Stimulated activated CD8-positive, alpha-beta memory T cell treated with anti-CD3 and anti-CD28 coated beads, Interleukin-15, amount 100 ng/mL, for 1 hour (primary cell): ENCODE measurements around the gene APOA5.

Source experiments
- DNase-seq: peaks from one replicate; pipeline ENCODE4 v3.0.0-alpha.2; 2020; ENCODE audit warnings: low read depth

APOA5 gene

DNA sequence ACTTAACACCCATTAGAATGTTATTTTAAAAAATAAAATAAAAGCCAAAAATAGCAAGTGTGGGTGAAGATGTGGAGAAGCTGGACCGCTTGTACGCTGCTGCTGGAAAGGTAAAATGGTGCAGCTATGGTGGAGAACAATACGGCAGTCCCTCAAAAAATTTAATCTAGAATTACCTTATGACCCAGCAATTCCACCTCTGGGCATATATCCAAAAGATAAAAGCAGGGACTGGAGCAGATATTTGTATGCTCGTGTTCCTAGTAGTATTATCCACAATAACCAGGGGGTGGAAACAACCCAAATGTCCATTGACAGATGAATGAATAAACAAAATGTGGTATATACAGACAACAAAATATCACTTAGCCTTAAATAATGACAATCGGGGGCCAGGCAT, 6.1 kb upstream of the APOA5 start:
- DNase-seq, result no peak

GRCh38 chr11:116796548-116796947, 4.9 kb upstream of the APOA5 start:
- no peak for DNase-seq

GRCh38 chr11:116794851-116795250, 3.2 kb upstream of the APOA5 start:
- no peak for DNase-seq

DNA sequence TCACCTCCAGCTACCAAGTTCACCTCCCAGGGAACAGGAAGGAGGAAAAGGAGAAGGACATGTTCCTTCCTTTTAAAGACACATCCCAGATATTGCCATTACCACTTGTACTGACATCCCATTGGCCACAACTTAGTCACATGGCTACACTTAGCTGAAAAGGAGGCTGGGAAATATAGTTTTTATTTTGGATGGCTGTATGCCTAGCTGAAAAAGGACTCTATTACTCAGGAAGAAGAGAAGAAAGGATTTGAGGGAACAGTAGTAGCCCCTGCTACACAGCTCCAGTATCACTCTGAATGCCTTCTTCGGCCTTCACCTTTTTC, 2.1 kb upstream of the APOA5 start:
- DNase-seq, result no peak

- no peak for DNase-seq
Observed at GRCh38 chr11:116792869-116793771, 1.4 kb upstream of the APOA5 start.

- no peak for DNase-seq
Observed at GRCh38 chr11:116792144-116792868, 627 bp upstream of the APOA5 start.

- DNase-seq, result peak; percentile 63
Observed at GRCh38 chr11:116791002-116791812, 472 bp downstream of the APOA5 start.

GRCh38 chr11:116790167-116791001, 1.3 kb downstream of the APOA5 start:
- DNase-seq, result no peak

- no peak for DNase-seq
Observed at GRCh38 chr11:116788975-116789374, 2.7 kb downstream of the APOA5 start.

DNA sequence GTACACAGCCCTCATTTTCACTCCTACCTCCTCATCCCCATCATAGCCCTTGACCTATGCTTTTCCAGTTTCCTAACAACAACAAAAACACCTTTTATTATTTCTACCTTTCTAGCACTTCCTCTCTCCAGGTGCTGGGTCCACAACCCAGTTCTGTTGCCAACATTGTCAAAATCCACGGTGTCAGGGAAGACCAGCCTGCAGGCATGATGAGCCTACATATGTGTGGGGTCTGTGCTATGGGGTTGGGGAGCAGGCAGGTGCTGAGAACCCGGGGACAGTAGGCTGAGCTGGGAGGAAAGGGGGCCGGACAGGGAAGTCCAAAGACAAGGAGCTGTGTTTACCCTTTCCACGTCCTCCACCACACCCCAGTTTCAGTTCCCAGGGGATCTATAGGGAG, 3.1 kb downstream of the APOA5 start:
- DNase-seq, result no peak

DNA sequence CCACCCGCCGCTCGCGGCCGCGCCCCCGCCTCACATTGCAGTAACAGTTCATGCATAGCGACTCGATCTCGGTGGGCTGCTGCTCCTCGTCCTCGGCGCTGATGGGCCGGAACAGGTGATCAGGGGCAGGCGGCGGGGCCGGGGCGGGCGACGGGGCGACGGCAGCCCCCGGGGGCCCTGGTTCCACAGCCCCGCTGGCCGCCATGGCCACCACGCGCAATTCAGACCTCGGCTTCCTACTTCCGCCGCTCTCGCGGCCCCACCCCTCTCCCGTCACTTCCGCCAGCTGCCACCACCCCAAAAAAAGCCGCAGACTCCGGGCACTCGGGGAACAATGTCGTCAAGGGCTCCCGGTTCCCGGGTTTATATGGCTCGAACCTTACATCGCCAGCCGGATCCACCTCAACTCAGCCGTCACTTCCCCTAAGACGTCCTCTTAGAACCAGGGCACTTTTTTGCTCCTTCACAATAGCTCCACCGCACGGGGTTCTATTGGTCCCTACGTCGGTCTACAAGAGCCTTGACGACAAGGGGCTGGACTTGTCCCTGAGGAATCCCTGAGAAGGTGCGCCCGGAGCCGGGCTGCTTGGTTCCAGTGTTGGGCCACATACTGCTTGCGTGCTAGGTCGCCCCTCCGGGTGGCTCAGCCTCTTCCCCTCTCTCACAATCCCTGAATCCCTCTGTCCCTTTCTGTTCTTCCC, 3.7 kb downstream of the APOA5 start, which contains the start of gene ZPR1:
Gene ZPR1 (minus strand): TSS at position 238 of the 701 bp plus-strand sequence. CDS start 33 bp downstream, at position 205.
- DNase-seq, result peak; percentile 81

DNA sequence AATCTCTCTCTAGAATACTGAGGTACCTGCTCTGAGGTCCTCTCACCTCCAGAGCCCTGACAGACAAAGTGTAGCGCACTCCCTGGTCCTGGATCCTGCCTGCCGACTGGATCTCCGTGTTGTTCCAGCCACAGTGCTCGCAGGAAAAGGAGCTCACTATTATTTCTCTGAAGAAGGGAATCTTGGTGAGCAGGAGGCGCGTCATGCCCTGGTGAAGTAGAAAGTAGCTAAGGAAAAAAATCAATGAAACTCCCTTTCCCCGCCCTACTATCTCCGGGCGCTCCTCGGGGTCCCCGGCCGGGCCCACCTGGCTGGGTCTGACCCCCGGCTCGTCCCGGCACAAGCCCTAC, 4.3 kb downstream of the APOA5 start:
- DNase-seq, result no peak

DNA sequence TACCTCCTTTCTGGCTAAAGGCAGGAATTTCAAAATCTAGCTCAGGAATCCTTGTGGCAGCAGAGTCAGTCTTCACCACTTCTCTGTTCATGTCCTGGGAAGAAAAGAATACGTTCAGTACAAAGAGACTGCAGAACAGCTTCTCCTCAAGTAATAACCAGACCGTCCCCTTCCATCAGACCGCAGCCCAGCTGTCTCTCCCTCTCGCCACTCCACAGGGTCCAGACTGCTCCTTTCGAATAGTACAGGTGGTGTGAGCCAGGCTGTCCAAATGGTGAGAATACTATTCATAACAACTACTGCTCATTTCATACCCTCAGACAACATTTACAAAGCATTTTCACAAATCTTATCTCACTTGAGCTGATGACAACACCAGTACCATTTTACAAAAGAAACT, 4.7 kb downstream of the APOA5 start:
- DNase-seq, result no peak

DNA sequence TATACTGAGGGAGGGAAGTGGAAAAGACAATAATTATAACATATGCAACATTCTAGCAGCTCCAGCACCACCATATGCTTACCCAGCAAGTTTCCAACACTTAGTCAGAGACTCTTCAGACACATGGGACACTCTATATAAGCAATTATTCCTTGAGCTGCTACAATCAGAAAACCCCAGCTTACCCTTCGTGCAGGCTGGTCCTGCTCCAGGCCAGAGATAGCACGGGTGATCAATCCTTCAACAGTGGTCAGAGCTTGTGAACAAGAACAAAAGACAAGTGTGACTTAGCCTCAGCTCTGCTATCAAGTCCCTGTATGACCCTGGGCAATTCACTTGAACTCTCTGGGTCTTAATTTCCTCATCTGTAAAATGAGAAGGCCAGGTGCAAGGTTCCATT, 5.4 kb downstream of the APOA5 start:
- no peak for DNase-seq

DNA sequence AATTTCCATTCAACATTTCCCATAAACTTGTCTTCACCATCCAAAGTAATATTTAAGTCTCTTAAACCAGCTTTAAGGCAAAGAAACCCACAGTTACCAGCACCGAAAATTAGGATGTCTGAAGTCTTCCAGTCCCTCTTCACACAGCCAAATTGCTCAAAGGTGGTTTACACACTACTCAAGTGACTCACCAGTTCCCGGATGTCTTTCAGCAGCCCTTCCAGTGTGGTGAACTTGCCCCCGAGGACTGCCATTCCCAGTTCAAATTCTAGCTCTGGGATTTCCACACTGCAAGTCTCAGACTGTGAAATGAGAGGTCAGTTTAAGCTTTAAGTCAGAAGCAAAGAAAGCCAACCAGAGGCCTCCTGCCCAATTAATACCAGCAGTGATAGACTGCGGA, 9.0 kb downstream of the APOA5 start:
- DNase-seq, result no peak

GRCh38 chr11:116778556-116778955, 13.1 kb downstream of the APOA5 start:
- no peak for DNase-seq

DNA sequence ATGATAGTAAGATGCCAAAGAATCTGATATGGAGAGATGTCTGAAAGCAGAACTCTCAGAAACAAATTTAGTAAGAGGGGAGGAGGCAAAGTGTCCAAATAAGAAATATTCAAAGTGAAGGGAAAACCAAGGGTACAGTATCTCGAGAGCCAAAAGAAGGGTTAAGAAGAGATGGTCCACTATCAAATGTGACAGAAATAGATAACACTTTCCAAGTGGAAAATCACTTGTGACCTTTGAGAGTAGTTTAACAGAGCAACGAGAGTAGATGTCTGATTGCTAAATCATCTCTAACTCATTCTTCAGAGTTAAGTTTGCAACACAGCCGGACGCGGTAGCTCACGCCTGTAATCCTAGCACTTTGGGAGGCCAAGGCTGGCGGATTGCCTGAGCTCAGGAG, 14.6 kb downstream of the APOA5 start:
- DNase-seq, result no peak

GRCh38 chr11:116776522-116776984, 15.1 kb downstream of the APOA5 start:
- no peak for DNase-seq

- no peak for DNase-seq
Observed at GRCh38 chr11:116775975-116776374, 15.7 kb downstream of the APOA5 start.

GRCh38 chr11:116774661-116775060, 17.0 kb downstream of the APOA5 start:
- DNase-seq, result no peak
